ENCODE measurements around the gene CTNND1.
"Not testable (repeated sequence)": the region's sequence is repeated elsewhere in the genome, so short reads cannot be mapped to it uniquely, and the experiment has no call there.

Gene CTNND1

GRCh38 chr11:57788703-57789088 is 27.1 kb downstream of the CTNND1 start:
- DNase-seq (ENCODE audit: low read depth in 3 of 3, low spot score in 1 of 3) = no peak

GRCh38 chr11:57791321-57792059 is 29.9 kb downstream of the CTNND1 start:
- no peak for DNase-seq (ENCODE audit: low read depth in 3 of 3, low spot score in 1 of 3)

- peak; percentile 60 to 68 (median 60) for DNase-seq (ENCODE audit: low read depth in 3 of 3, low spot score in 1 of 3)
Observed at GRCh38 chr11:57792060-57792541, 30.5 kb downstream of the CTNND1 start.

DNA sequence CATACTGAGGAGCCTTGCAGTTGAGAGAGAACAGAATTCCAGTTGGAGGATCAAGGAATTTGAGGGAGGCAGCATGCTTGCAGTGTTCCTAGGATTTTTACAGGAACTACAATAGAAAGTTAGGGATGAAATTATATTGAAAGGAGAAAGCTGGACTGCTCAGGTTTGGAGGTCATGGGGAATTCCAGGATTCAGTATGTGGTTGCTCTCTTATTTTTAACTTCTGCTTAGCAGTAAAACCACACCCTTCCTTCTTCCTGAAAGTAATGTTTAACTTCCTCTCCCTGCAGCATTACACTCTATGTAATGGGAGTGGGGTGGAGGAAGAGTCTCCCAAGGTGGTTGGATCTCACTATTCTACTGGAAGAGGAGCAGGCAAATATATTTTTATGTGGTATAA is 31.3 kb downstream of the CTNND1 start:
- DNase-seq (ENCODE audit: low read depth in 3 of 3, low spot score in 1 of 3) = no peak

DNA sequence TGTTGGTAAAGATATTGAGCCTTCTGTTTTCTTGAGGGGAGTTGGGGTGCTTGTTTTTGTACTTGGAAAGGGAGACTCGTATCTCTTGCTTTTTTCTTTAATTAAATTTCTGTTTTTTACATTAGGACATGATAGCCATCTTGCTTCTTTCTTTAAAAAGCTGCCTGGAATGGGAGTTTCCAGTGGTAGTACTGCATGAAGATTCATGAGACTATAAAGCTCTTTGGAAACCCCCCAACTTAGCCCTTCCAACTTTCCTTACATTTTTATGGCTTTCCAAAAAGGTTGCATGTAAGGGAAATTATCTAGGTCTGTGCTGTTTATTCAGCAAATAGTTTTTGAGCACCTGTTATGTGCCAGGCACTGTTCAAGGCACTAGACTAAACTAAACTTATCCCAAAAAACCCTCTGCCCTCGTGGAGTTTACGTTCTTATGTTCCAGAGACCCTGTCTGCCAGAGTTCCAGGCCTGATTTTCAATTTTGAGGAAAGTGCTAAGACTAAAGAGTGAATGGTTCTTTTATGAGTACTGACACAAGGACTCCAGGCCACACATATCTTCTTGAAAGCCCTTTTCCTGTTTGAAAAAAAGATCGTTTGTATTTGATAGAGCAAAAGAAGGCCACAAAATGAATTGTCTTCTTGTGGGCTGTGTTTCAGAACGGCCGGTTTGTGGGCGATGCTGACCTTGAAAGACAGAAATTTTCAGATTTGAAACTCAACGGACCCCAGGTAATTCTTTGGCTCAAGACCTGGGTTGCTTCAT is 31.9 kb downstream of the CTNND1 start:
- DNase-seq (ENCODE audit: low read depth in 3 of 3, low spot score in 1 of 3) = no peak

DNA sequence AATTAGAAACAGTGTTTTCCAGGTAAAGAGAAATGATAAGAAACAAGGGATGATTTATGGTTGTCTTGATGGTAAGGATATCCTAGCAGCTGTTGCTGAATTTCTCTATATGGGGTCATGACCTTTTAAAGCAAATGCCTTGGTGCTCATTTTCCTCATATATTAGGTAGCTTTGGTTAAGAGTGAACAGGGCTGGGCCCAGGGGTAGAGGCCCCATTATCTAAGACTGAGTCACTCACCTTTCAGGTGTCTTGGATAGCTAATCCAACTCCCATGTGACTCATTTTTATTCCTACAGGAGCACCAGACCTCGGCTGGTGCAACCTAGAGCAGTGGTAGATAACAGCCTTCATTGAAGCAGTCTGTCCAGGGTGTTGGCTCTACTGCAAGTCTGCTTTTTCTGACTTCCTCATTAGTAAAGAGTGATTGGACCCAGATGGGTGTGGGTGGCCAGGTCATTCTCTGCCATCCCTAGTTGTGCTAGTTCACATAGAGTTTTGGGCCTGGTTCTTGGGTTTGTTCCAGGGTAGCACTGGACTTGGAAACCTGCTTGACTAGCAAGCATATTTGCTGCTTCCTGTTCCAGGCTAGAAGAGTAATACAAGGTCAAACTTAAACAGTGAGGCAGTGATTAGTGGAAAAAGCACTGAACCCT is 37.4 kb downstream of the CTNND1 start:
- no peak for DNase-seq (ENCODE audit: low read depth in 3 of 3, low spot score in 1 of 3)

DNA sequence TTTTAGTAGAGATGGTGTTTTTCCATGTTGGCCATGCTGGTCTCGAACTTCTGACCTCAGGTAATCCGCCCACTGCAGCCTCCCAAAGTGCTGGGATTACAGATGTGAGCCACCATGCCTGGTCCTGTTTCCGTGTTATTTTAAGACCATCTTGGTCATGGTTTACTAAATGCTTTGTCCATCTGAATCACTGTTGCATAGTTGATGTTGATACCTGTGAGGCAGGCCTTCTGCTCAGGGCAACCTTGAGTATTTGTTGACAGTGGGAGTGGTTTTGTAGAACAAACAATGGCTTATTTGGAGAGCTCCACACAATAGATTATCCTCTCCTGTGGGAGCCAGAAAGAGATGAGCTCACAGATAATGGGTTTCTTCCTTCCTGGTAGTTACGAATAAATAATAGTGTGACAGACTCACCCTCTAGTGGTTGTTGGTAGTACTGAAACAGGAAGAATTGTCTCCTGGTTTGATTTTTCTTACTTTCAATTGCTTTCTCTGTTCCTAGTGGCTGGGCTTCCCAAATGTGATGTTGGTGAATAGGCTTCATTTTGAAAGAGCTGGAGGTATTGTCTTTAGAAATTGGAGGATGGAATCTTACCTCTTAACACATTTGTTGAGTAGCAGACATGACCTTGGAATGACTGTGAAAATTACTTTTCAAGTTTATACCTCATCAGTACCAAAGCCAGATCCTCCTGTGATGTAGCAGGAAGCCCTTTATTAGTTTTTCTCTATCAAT is 39.0 kb downstream of the CTNND1 start:
- no peak for DNase-seq (ENCODE audit: low read depth in 3 of 3, low spot score in 1 of 3)

GRCh38 chr11:57801183-57801485 is 39.5 kb downstream of the CTNND1 start:
- DNase-seq (ENCODE audit: low read depth in 3 of 3, low spot score in 1 of 3) = no peak

GRCh38 chr11:57802411-57802810 is 40.8 kb downstream of the CTNND1 start:
- DNase-seq (ENCODE audit: low read depth in 3 of 3, low spot score in 1 of 3) = no peak

DNA sequence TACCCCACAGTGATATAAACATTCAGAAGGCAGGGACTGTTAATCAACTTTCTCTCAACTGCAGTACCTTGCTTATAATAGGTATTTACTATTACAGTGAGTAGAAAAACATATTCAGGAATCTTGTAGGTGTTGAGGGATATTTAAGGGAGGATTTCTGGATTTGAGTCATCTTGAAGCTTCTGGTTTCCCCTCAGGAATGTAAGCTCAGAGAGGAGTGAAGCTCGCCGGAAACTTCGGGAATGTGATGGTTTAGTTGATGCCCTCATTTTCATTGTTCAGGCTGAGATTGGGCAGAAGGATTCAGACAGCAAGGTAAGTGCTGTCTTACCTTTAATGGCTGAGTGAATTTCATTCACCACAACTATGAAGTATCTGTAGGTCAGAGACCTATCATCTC is 42.9 kb downstream of the CTNND1 start:
- no peak for DNase-seq (ENCODE audit: low read depth in 3 of 3, low spot score in 1 of 3)

GRCh38 chr11:57805780-57806179 is 44.2 kb downstream of the CTNND1 start:
- no peak for DNase-seq (ENCODE audit: low read depth in 3 of 3, low spot score in 1 of 3)

DNA sequence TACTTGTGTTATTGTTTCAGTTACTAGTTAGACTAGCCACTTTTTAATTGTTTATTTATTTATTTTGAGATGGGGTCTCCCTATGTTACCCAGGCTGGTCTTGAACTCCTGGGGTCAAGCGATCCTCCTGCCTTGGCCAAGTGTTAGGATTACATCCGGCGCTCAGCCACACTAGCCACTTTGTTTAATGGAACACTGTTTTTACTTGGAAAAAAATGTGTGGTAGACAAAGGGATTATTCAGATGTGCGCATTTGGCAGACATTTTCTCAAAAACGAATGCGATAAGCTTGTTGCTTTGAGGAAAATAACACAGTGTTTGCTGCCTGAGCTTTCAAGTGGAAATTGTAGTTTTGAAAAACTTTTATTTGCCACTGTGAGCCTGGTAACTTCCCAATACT is 51.0 kb downstream of the CTNND1 start:
- no peak for DNase-seq (ENCODE audit: low read depth in 3 of 3, low spot score in 1 of 3)

DNA sequence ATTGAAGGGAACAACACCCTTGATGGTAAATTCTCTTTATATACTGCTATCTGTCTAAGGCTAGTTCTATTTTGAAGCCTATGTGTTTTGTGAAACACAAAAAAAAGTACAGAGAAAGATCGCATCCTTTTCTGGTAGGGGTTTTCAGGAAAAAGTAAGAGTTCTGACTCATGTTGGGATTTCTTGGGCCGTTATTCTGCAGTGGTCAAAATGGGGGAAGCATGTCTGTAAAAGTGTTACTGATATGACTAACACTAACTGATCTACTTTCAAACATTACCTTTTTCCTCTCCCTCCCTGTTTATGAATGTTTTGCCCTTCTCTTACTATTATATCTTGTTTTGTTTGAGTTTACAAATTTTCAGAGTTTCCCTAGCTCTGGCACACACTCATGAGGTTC is 53.9 kb downstream of the CTNND1 start:
- no peak for DNase-seq (ENCODE audit: low read depth in 3 of 3, low spot score in 1 of 3)

DNA sequence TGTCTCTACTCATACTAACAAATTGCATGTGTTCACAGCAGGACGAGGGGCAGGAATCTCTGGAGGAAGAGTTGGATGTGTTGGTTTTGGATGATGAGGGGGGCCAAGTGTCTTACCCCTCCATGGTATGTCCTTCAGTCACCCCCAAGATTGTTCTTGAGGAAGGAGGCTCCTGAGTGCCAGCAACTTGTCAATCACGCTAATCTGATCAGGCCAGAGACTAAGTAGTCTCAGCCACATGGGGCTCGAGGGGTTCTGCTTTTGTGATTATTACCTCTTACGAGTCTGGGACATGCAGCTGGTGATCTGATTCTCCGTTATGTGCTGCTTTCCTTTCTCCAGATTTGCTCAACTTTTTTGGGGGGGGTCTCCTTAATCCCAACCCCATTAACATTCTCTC is 54.3 kb downstream of the CTNND1 start:
- DNase-seq (ENCODE audit: low read depth in 3 of 3, low spot score in 1 of 3) = no peak

DNA sequence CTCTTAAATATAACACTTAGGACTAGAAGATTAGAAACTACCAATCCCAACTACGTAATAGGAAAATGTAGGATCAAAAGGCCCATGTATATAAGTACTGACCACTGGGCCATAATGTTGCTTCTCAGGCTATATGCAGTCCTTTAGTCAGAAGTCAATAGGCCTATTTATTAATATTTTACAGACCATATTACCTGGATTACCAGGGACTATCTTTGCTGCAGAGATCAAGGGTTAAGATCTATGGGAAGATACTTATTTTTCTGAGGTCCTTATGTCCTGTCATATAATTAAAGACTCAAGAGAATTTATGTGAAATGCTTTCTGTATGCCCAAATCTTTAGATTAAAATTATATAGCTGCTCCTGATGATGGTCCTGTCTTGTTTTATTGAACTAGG is 57.2 kb downstream of the CTNND1 start:
- DNase-seq (ENCODE audit: low read depth in 3 of 3, low spot score in 1 of 3) = no peak

GRCh38 chr11:57819252-57819979 is 57.8 kb downstream of the CTNND1 start:
- DNase-seq (ENCODE audit: low read depth in 3 of 3, low spot score in 1 of 3) = no peak

DNA sequence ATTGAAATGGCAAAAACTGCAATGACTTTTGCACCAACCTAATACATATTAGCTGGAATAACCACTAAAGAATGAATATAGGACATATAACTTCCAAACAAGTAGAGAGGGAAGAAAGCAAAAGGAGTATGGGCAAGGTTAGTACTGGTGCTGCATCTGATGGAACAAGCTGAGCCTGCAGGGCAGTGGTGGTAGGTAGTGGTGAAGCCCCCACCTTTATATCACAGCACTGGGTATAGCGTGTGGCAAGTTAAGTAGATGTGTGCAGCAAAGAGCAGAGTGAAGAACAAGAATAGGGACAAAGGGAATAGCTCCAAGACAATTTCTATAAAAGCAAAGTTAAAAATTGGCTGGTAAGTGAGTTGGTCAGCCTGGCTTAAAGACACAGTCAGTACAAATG is 62.3 kb downstream of the CTNND1 start:
- DNase-seq (ENCODE audit: low read depth in 3 of 3, low spot score in 1 of 3) = no peak

- no peak for DNase-seq (ENCODE audit: low read depth in 3 of 3, low spot score in 1 of 3)
Observed at GRCh38 chr11:57834852-57835251, 73.2 kb downstream of the CTNND1 start.

DNA sequence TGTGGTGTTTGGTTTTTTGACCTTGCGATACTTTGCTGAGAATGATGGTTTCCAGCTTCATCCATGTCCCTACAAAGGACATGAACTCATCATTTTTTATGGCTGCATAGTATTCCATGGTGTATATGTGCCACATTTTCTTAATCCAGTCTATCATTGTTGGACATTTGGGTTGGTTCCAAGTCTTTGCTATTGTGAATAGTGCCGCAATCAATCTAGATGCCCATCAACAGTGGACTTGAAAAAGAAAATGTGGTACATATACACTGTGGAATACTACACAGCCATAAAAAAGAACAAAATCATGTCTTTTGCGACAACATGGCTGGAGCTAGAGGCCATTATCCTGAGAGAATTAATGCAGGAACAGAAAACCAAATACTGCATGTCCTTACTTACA is 77.0 kb downstream of the CTNND1 start:
- not testable (repeated sequence) for DNase-seq (ENCODE audit: low read depth in 3 of 3, low spot score in 1 of 3)

DNA sequence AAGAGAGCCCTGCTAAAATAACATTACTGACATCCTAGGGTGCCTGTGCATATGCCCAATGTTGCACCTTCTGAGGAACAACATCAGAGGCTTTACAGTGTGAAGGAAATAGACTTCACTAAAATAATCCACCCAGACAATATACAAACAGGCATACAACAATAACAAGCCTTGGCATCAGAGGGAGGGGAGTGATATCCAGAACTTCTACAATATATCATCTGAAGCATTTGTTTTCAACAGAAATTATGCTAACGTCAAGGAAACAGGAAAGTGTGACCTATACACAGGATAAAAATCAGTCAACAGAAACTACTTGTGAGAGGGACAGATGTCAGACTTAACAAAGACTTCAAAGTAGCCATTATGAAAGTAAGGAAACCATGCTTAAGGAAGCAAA is 81.3 kb downstream of the CTNND1 start:
- no peak for DNase-seq (ENCODE audit: low read depth in 3 of 3, low spot score in 1 of 3)

- no peak for DNase-seq (ENCODE audit: low read depth in 3 of 3, low spot score in 1 of 3)
Observed at GRCh38 chr11:57867966-57868365, 106.4 kb downstream of the CTNND1 start.
